Activated CD4-positive, alpha-beta memory T cell treated with anti-CD3 and anti-CD28 coated beads for 36 hours (primary cell): Measurements from ENCODE around the gene IGSF9. TPM values are rescaled to one million over a fixed set of nuclear protein-coding genes. Genes with fewer than 3 reads are reported as not detected.

Source experiments
- CTCF ChIA-PET: fragments of 350-600 bp; sonication (Branson Sonifier 250); formaldehyde crosslinking; loops from one replicate; lab custom pipeline; 2021; ENCODE audit warnings: antibody characterized with exemption, inconsistent platforms; lab: Charles Lee
- POLR2A ChIA-PET: fragments of 350-600 bp; sonication (Branson Sonifier 250); formaldehyde crosslinking; loops from one replicate; lab custom pipeline; 2021; ENCODE audit warnings: antibody characterized with exemption; lab: Charles Lee
- DNase-seq: peaks from one replicate; pipeline ENCODE4 v3.0.0-alpha.2; 2020
- H3K27ac Mint-ChIP-seq: one replicate; pipeline ENCODE4 v1.8.0; 2021; ENCODE audit warnings: mixed read lengths
- H3K27me3 Mint-ChIP-seq: one replicate; pipeline ENCODE4 v1.8.0; 2021; ENCODE audit warnings: mixed read lengths
- H3K36me3 Mint-ChIP-seq: one replicate; pipeline ENCODE4 v1.8.0; 2021; ENCODE audit warnings: mixed read lengths
- H3K4me1 Mint-ChIP-seq: one replicate; pipeline ENCODE4 v1.8.0; 2021; ENCODE audit warnings: low read depth, mixed read lengths
- H3K4me3 Mint-ChIP-seq: one replicate; pipeline ENCODE4 v1.8.0; 2021; ENCODE audit warnings: mild to moderate bottlenecking, mixed read lengths
- H3K9me3 Mint-ChIP-seq: one replicate; pipeline ENCODE4 v1.8.0; 2021; ENCODE audit warnings: mixed read lengths
- intact Hi-C: fragments of 100-400 bp; cut with micrococcal nuclease; formaldehyde crosslinking; loops from one replicate; pipeline ENCODE4 v1.15.1; 2023
- total RNA-seq, 2 experiments: library from RNA; stranded (reverse); gene quantifications; one replicate each; pipeline ENCODE4 v1.2.3, GENCODE V29; 2021

IGSF9 gene
- total RNA-seq, 2 experiments from 2014 or later = 0.05 TPM; not detected in 1

- POLR2A ChIA-PET = no interaction called here
These were observed 2.2 kb downstream of the IGSF9 start for GRCh38 chr1:159943278-159943640.

GRCh38 chr1:159942632-159943277, 2.7 kb downstream of the IGSF9 start:
- DNase-seq = no peak
- CTCF ChIA-PET = interaction anchor here (4.3 kb wide), 1 partner anchor 64 kb away, joined by 39 read pairs; no protein-coding TSS in a partner anchor
- POLR2A ChIA-PET = no interaction called here
- peaks cover 37% of the 10 kb centered on the region for H3K27me3 Mint-ChIP-seq
- intact Hi-C loops = no loop called here
- no peaks in the 10 kb centered on the region for H3K9me3 Mint-ChIP-seq
- no peaks in the 10 kb centered on the region for H3K36me3 Mint-ChIP-seq
- H3K27ac Mint-ChIP-seq = no peak overlapping the region
- H3K4me1 Mint-ChIP-seq = peaks cover 6% of the 10 kb centered on the region
- H3K4me3 Mint-ChIP-seq = no peak overlapping the region

More at GRCh38 chr1:159943278-159943640, 2.2 kb downstream of the IGSF9 start:
- peaks cover 38% of the 10 kb centered on the region for H3K27me3 Mint-ChIP-seq
- intact Hi-C loops = no loop called here
- no peak overlapping the region for H3K27ac Mint-ChIP-seq
- no peak for DNase-seq
- no peak overlapping the region for H3K4me3 Mint-ChIP-seq
- H3K36me3 Mint-ChIP-seq = no peaks in the 10 kb centered on the region
- peaks cover 5% of the 10 kb centered on the region for H3K4me1 Mint-ChIP-seq
- CTCF ChIA-PET = interaction anchor here (4.3 kb wide), 1 partner anchor 63 kb away, joined by 39 read pairs; no protein-coding TSS in a partner anchor
- H3K9me3 Mint-ChIP-seq = no peaks in the 10 kb centered on the region

- no peaks in the 10 kb centered on the region for H3K9me3 Mint-ChIP-seq
- CTCF ChIA-PET = interaction anchor here (3.3 to 16.2 kb wide), 2 partner anchors 17 to 62 kb away, joined by 9 to 311 read pairs; partner anchors contain the start of gene TAGLN2
- intact Hi-C loops = no loop called here
These were observed 3.5 kb downstream of the IGSF9 start for GRCh38 chr1:159941591-159942560.

GRCh38 chr1:159941141-159941540, 4.3 kb downstream of the IGSF9 start:
- Mint-ChIP-seq H3K9me3 (no peaks in the 10 kb centered on the region), H3K4me3 (no peak overlapping the region), H3K4me1 (peaks cover 8% of the 10 kb centered on the region), H3K27me3 (peaks cover 28% of the 10 kb centered on the region), H3K36me3 (no peaks in the 10 kb centered on the region), H3K27ac (no peak overlapping the region)
- no peak for DNase-seq
- POLR2A ChIA-PET = no interaction called here
- intact Hi-C loops = no loop called here
- CTCF ChIA-PET = interaction anchor here (0.6 to 16.2 kb wide), 4 partner anchors 9 to 137 kb away, joined by 4 to 311 read pairs (median 7); partner anchors contain the start of gene TAGLN2

More at GRCh38 chr1:159941591-159942560, 3.5 kb downstream of the IGSF9 start:
- Mint-ChIP-seq H3K27me3 (peaks cover 34% of the 10 kb centered on the region), H3K27ac (no peak overlapping the region), H3K4me3 (no peak overlapping the region), H3K4me1 (peaks cover 6% of the 10 kb centered on the region), H3K36me3 (no peaks in the 10 kb centered on the region)
- no peak for DNase-seq
- POLR2A ChIA-PET = no interaction called here

GRCh38 chr1:159940006-159940620, 5.3 kb downstream of the IGSF9 start:
- H3K4me3 Mint-ChIP-seq = no peak overlapping the region
- ChIA-PET POLR2A (no interaction called here), CTCF (interaction anchor here (1.0 to 16.2 kb wide), 6 partner anchors 15 to 437 kb away, joined by 3 to 311 read pairs (median 4); partner anchors contain the start of gene TAGLN2)
- DNase-seq = no peak
- intact Hi-C loops = no loop called here
- peaks cover 6% of the 10 kb centered on the region for H3K4me1 Mint-ChIP-seq
- H3K27me3 Mint-ChIP-seq = peaks cover 23% of the 10 kb centered on the region
- no peaks in the 10 kb centered on the region for H3K36me3 Mint-ChIP-seq
- H3K9me3 Mint-ChIP-seq = no peaks in the 10 kb centered on the region
- no peak overlapping the region for H3K27ac Mint-ChIP-seq

- H3K4me1 Mint-ChIP-seq = peaks cover 6% of the 10 kb centered on the region
- H3K9me3 Mint-ChIP-seq = no peaks in the 10 kb centered on the region
- no peak overlapping the region for H3K27ac Mint-ChIP-seq
- ChIA-PET POLR2A (no interaction called here), CTCF (interaction anchor here (1.0 to 16.2 kb wide), 6 partner anchors 15 to 437 kb away, joined by 3 to 311 read pairs (median 4); partner anchors contain the start of gene TAGLN2)
- intact Hi-C loops = no loop called here
- DNase-seq = no peak
- H3K4me3 Mint-ChIP-seq = no peak overlapping the region
- no peaks in the 10 kb centered on the region for H3K36me3 Mint-ChIP-seq
- peaks cover 19% of the 10 kb centered on the region for H3K27me3 Mint-ChIP-seq
These were observed 5.8 kb downstream of the IGSF9 start for GRCh38 chr1:159939678-159940002.

GRCh38 chr1:159938905-159939677, 6.3 kb downstream of the IGSF9 start:
- CTCF ChIA-PET = interaction anchor here (1.0 to 16.2 kb wide), 8 partner anchors 14 to 438 kb away, joined by 3 to 311 read pairs (median 4); partner anchors contain the start of gene TAGLN2
- no peak for DNase-seq
- Mint-ChIP-seq H3K9me3 (no peaks in the 10 kb centered on the region), H3K36me3 (no peaks in the 10 kb centered on the region), H3K4me1 (peaks cover 6% of the 10 kb centered on the region), H3K4me3 (no peak overlapping the region), H3K27me3 (peaks cover 14% of the 10 kb centered on the region), H3K27ac (no peak overlapping the region)
- intact Hi-C loops = no loop called here
- POLR2A ChIA-PET = interaction anchor here (1.0 to 1.3 kb wide), 2 partner anchors 14 to 16 kb away, joined by 3 to 4 read pairs; partner anchors contain the start of gene TAGLN2

- Mint-ChIP-seq H3K4me1 (peaks cover 6% of the 10 kb centered on the region), H3K27me3 (peaks cover 9% of the 10 kb centered on the region), H3K4me3 (no peak overlapping the region), H3K9me3 (no peaks in the 10 kb centered on the region), H3K36me3 (no peaks in the 10 kb centered on the region), H3K27ac (no peak overlapping the region)
- peak; percentile 29 for DNase-seq
- CTCF ChIA-PET = interaction anchor here (1.8 to 16.2 kb wide), 4 partner anchors 13 to 147 kb away, joined by 4 to 311 read pairs (median 8); partner anchors contain the start of gene TAGLN2
- POLR2A ChIA-PET = interaction anchor here (1.0 to 1.3 kb wide), 2 partner anchors 13 to 15 kb away, joined by 3 to 4 read pairs; partner anchors contain the start of gene TAGLN2
- intact Hi-C loops = no loop called here
These were observed 7.1 kb downstream of the IGSF9 start for GRCh38 chr1:159938211-159938852.

- intact Hi-C loops = loop anchor here (2.0 kb wide), 1 partner anchor 142 kb away; no protein-coding TSS in a partner anchor
- H3K27ac Mint-ChIP-seq = no peak overlapping the region
- ChIA-PET POLR2A (no interaction called here), CTCF (interaction anchor here (1.8 to 16.2 kb wide), 4 partner anchors 12 to 148 kb away, joined by 4 to 311 read pairs (median 6); partner anchors contain the start of gene TAGLN2)
- no peak for DNase-seq
- H3K27me3 Mint-ChIP-seq = peaks cover 3% of the 10 kb centered on the region
- peaks cover 6% of the 10 kb centered on the region for H3K4me1 Mint-ChIP-seq
- H3K9me3 Mint-ChIP-seq = no peaks in the 10 kb centered on the region
- no peaks in the 10 kb centered on the region for H3K36me3 Mint-ChIP-seq
- no peak overlapping the region for H3K4me3 Mint-ChIP-seq
These were observed 8.2 kb downstream of the IGSF9 start for GRCh38 chr1:159937054-159937750.
